NOMO-1 treated with dmso at 0.1 percent for 144 hours (cell line): ENCODE results near the gene SLC7A9.

Experiments used
- DNase-seq: peaks from one replicate; lab custom pipeline; 2025; ENCODE audit not compliant: unreplicated experiment; lab: John Stamatoyannopoulos, UW

Gene SLC7A9

GRCh38 chr19:32869369-32869965 lies at the start of gene SLC7A9:
TSS of gene SLC7A9 (minus strand) at chr19:32869767. CDS start at chr19:32868534, 1,233 bp downstream.
- no peak for DNase-seq

- no peak for DNase-seq
Measured at GRCh38 chr19:32919365-32919764, 49.8 kb upstream of the SLC7A9 start.

- DNase-seq: no peak
Measured at GRCh38 chr19:32917616-32917996, 48.0 kb upstream of the SLC7A9 start.

GRCh38 chr19:32916969-32917615 lies 47.5 kb upstream of the SLC7A9 start:
- DNase-seq: no peak

- DNase-seq: no peak
Measured at GRCh38 chr19:32914879-32915660, 45.5 kb upstream of the SLC7A9 start.

- DNase-seq: no peak
Measured at GRCh38 chr19:32911467-32911866, 41.9 kb upstream of the SLC7A9 start.

- no peak for DNase-seq
Measured at GRCh38 chr19:32910874-32911273, 41.3 kb upstream of the SLC7A9 start.

- DNase-seq: no peak
Measured at GRCh38 chr19:32910094-32910493, 40.5 kb upstream of the SLC7A9 start.

GRCh38 chr19:32909257-32909656 lies 39.7 kb upstream of the SLC7A9 start:
- no peak for DNase-seq

GRCh38 chr19:32908641-32909190 lies 39.1 kb upstream of the SLC7A9 start:
- no peak for DNase-seq

GRCh38 chr19:32902448-32902847 lies 32.9 kb upstream of the SLC7A9 start:
- no peak for DNase-seq

GRCh38 chr19:32901504-32902161 lies 32.1 kb upstream of the SLC7A9 start:
- no peak for DNase-seq

- DNase-seq: no peak
Measured at GRCh38 chr19:32896516-32897214, 27.1 kb upstream of the SLC7A9 start.

GRCh38 chr19:32895384-32895783 lies 25.8 kb upstream of the SLC7A9 start:
- DNase-seq: no peak

GRCh38 chr19:32891609-32892008 lies 22.0 kb upstream of the SLC7A9 start:
- DNase-seq: no peak

- DNase-seq: no peak
Measured at GRCh38 chr19:32890841-32891240, 21.3 kb upstream of the SLC7A9 start.

- DNase-seq: no peak
Measured at GRCh38 chr19:32890326-32890725, 20.8 kb upstream of the SLC7A9 start.

- no peak for DNase-seq
Measured at GRCh38 chr19:32889137-32889934, 19.8 kb upstream of the SLC7A9 start.

GRCh38 chr19:32887572-32888215 lies 18.1 kb upstream of the SLC7A9 start:
- no peak for DNase-seq
